Kidney (tissue), 14 donors: ENCODE results near the gene TMEM253. TPM values are rescaled to one million over a fixed set of nuclear protein-coding genes. Genes with fewer than 3 reads are reported as not detected.
A peak's percentile ranks its signal among the peaks of the same experiment; 100 is the strongest.

Experiments
- DNase-seq, 5 donors: peaks; one replicate each; pipeline ENCODE4 v3.0.0-alpha.2; 2013 to 2020
- FAIRE-seq: peaks from 2 replicates; lab custom pipeline; 2012; peaks lifted over from hg19 to GRCh38; lab: Jason Lieb, UNC
- H3K27ac ChIP-seq, 2 donors: one replicate each; pipeline ENCODE4 v1.7.0; 2013; ENCODE audit warnings: low read depth in 2 of 2, low read length in 2 of 2, inconsistent platforms in 1 of 2
- H3K27me3 ChIP-seq: one replicate; pipeline ENCODE4 v1.7.1; 2013; ENCODE audit warnings: low read length, inconsistent platforms; ENCODE audit not compliant: control insufficient read depth, insufficient read depth
- H3K36me3 ChIP-seq, 3 donors: one replicate each; pipeline versions ENCODE4 v1.7.0 to v1.7.1; 2013; ENCODE audit warnings: low read length in 3 of 3, control low read depth in 1 of 3, inconsistent platforms in 1 of 3; ENCODE audit not compliant: insufficient read depth in 3 of 3, control insufficient read depth in 2 of 3
- H3K4me1 ChIP-seq, 3 donors: one replicate each; pipeline versions ENCODE4 v1.7.0 to v1.7.1; 2013; ENCODE audit warnings: low read length in 3 of 3, inconsistent platforms in 1 of 3, low read depth in 1 of 3; ENCODE audit not compliant: control insufficient read depth in 2 of 3, insufficient read depth in 2 of 3
- H3K4me3 ChIP-seq, 3 donors: one replicate each; pipeline versions ENCODE4 v1.7.0 to v1.8.1; 2013; ENCODE audit warnings: low read length in 3 of 3, control low read depth in 1 of 3, inconsistent platforms in 1 of 3
- H3K9ac ChIP-seq, 3 donors: one replicate each; pipeline versions ENCODE4 v1.7.0 to v1.7.1; 2013; ENCODE audit warnings: low read length in 3 of 3, control low read depth in 1 of 3, inconsistent platforms in 1 of 3
- H3K9me3 ChIP-seq, 3 donors: one replicate each; pipeline versions ENCODE4 v1.7.0 to v1.7.1; 2013; ENCODE audit warnings: low read length in 3 of 3, control low read depth in 1 of 3, inconsistent platforms in 1 of 3; ENCODE audit not compliant: control insufficient read depth in 2 of 3, insufficient read depth in 1 of 3
- intact Hi-C: fragments of 100-400 bp; cut with DNase I; formaldehyde crosslinking; loops from one replicate; pipeline ENCODE4 v1.11.1; 2022
- polyA plus RNA-seq: library from polyadenylated mRNA; stranded (reverse); fragments of 350-450 nt; fragmentation: Illumina TruSeq; extraction: RNeasy Lipid Tissue Mini Kit (QIAGEN cat#74804); gene quantifications from one replicate; pipeline ENCODE4 v1.2.3, GENCODE V29; 2014; ENCODE audit warnings: low read depth, low replicate concordance; ENCODE audit not compliant: insufficient read depth
- total RNA-seq: library from RNA; stranded (reverse); fragmentation: NEBNext Ultra II Directional; extraction: Animal tissue kit (Norgen Biotek cat#: 25700); gene quantifications from one replicate; pipeline ENCODE4 v1.2.1, GENCODE V29; 2021
- TF ChIP-seq, protein P1 (sequence below): IDR thresholded peaks from 3 replicates; pipeline ENCODE4 v1.5.1; 2012; ENCODE audit warnings: mild to moderate bottlenecking, moderate library complexity, borderline replicate concordance; ENCODE audit not compliant: insufficient read depth; ENCODE audit errors: extremely low read depth
- donor health status: control.
- donor health status: control.
- donor health status: control.
- donor health status: control.
- donor health status: control.
- donor health status: DM: yes; HTN: yes; CAD: no.
- donor health status: Normal renal cell carcinoma (clear cell type).

TMEM253 gene
- total and polyA plus RNA-seq, 2 donors from 2014 or later: 0.41 to 0.43 TPM

DNA sequence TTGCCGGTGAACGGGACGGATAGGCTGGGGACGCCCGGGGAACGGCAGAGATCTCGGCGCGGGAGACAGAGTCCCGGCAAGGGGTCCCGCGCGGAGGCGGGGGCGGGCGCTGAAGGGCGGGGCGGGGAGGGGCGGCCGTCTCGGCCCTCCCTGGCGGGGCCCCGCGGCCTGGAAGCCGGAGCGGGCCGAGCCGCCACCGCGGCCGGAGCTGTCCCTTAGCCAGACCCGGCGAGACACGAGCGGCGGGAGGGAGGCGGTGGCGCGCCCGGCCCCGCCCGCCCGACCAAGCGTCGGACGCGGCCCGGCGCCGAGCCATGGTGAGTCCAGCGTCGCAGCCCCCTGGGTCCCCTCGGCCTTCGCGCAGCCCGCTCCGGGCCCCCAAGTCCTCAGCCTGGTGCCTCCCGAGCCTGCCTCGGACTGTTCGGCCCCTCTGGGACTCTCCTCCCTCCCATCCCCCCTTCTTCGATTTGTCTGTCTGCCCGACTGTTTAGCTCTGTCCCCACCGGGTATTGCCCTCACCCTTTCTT, 30.7 kb upstream of the TMEM253 start, which contains the start of gene ARHGEF40:
ARHGEF40 (plus strand) TSS at position 222 of the 527 bp plus-strand sequence; CDS start at position 315, 93 bp downstream.
- Histone ChIP-seq H3K36me3 (peaks cover 0 to 7% (median 4%) of the 10 kb centered on the region in 3 donors), H3K9me3 (no peaks in the 10 kb centered on the region), H3K27ac (peak within 1 kb of the TSS; percentile 86 to 91), H3K9ac (peak within 1 kb of the TSS; percentile 78 to 87 (median 83)), H3K27me3 (no peaks in the 10 kb centered on the region), H3K4me3 (peak within 1 kb of the TSS; percentile 80 to 90 (median 82)), H3K4me1 (peaks cover 6 to 14% (median 12%) of the 10 kb centered on the region in 3 donors)
- peak in 2 of 5 donors; percentile 88 to 89 for DNase-seq
- no peak for FAIRE-seq
- TF ChIP-seq, protein P1, sequence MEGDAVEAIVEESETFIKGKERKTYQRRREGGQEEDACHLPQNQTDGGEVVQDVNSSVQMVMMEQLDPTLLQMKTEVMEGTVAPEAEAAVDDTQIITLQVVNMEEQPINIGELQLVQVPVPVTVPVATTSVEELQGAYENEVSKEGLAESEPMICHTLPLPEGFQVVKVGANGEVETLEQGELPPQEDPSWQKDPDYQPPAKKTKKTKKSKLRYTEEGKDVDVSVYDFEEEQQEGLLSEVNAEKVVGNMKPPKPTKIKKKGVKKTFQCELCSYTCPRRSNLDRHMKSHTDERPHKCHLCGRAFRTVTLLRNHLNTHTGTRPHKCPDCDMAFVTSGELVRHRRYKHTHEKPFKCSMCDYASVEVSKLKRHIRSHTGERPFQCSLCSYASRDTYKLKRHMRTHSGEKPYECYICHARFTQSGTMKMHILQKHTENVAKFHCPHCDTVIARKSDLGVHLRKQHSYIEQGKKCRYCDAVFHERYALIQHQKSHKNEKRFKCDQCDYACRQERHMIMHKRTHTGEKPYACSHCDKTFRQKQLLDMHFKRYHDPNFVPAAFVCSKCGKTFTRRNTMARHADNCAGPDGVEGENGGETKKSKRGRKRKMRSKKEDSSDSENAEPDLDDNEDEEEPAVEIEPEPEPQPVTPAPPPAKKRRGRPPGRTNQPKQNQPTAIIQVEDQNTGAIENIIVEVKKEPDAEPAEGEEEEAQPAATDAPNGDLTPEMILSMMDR: no peak
- intact Hi-C loops: no loop called here

DNA sequence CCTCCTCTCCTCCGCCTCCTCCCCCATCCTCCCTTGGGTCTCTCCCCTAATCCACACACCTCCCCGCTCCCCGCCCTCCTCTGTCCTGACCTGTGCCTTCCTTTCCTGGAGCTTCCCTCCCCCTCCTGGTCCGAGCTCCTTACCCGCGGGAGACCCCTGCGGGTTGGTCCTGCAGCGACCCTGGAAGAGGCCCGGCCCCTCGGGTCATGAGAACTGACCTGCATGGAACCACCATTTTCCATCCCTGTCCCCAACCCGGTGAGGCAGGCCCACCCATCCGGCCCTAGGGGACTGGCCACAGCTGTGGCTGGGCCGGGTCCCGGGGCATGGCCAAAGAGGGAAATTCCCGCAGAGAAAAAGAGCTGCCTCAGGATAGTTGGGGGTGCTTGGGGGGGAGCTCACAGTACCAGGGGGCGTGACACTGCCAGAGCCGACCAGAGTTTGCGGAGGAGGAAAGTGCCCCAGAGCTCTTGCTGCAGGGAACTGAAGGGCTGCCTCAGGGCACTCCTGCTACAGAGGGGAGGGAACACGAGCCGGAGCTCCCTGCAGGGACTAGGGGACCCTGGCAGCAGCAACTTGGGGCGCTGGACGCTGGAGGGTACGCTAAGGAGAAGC, 30.1 kb upstream of the TMEM253 start:
- FAIRE-seq: no peak
- intact Hi-C loops: no loop called here
- peak overlapping the region; percentile 80 to 90 (median 82) for H3K4me3 ChIP-seq
- peaks cover 6 to 14% (median 12%) of the 10 kb centered on the region in 3 donors for H3K4me1 ChIP-seq
- peak; percentile 78 to 90 (median 86) for DNase-seq
- H3K9ac ChIP-seq: peak overlapping the region; percentile 78 to 87 (median 83)
- TF ChIP-seq, protein P1: no peak
- peaks cover 3 to 10% (median 9%) of the 10 kb centered on the region in 3 donors for H3K36me3 ChIP-seq
- H3K27ac ChIP-seq: peak overlapping the region; percentile 85 to 86
- no peaks in the 10 kb centered on the region for H3K27me3 ChIP-seq
- H3K9me3 ChIP-seq: no peaks in the 10 kb centered on the region

DNA sequence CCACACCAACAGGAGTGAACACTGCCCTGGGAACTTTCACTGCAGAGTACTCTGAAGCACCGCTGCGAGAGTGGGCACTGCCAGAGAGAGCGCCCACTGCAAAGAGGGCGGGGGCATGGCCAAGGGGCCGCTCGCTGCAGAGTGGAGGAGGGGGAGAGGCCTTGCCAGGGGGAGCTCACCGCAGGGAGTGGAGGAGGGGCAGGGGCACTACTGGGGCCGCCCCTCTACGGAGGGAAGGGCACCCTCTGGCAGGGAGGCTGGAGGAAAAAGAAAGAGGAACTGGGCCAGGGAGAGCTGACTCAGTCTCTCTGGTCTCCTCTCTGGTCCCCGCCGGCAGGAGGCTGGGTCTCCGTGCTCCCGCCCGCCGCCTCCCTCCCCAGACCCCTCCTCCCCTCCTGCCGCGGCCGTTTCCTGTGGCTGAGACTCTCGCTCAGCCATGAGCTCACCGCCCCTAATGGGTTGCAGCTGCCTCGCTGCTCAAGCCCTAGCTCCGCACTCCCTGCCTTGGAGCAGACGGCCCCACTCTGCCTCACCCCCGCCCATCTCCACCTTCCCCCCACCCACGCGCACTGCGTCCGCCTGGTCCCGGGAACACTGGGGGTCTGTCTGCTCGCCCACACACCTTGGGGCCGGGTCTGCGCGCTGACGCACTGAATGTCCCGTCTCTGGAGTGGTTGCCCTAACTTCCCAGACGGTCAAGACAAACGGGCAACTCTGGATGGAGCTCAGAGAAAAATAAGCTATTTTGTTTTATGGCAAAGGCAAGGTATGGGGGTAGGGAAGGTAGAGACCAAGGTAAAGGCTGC, 29.4 kb upstream of the TMEM253 start:
- no peak for FAIRE-seq
- H3K27ac ChIP-seq: peak overlapping the region; percentile 85 to 86
- intact Hi-C loops: no loop called here

More for the DNA sequence above, 29.4 kb upstream of the TMEM253 start:
- Histone ChIP-seq H3K36me3 (peaks cover 7 to 16% (median 16%) of the 10 kb centered on the region in 3 donors), H3K27me3 (no peaks in the 10 kb centered on the region), H3K9me3 (no peaks in the 10 kb centered on the region), H3K9ac (peak overlapping the region; percentile 78 to 87 (median 83)), H3K4me3 (peak overlapping the region; percentile 80 to 90 (median 82)), H3K4me1 (peaks cover 6 to 14% (median 12%) of the 10 kb centered on the region in 3 donors)
- DNase-seq: peak; percentile 93 to 97 (median 95)
- TF ChIP-seq, protein P1: no peak
